Transverse colon (tissue), 4 donors: ENCODE data around the gene TRAT1. TPM values are rescaled to one million over a fixed set of nuclear protein-coding genes. Genes with fewer than 3 reads are reported as not detected.

Source experiments
- DNase-seq: peaks from one replicate; pipeline ENCODE4 v3.0.0-alpha.2; 2019
- H3K27ac ChIP-seq, 4 donors: fragments of 200-600 bp; sonication (generic); 2 replicates each; pipeline ENCODE4 v1.5.1; 2016 to 2018; ENCODE audit warnings: inconsistent platforms in 4 of 4
- H3K27me3 ChIP-seq: fragments of 200-600 bp; sonication (generic); 2 replicates; pipeline ENCODE4 v1.5.1; 2017; ENCODE audit warnings: inconsistent platforms
- H3K36me3 ChIP-seq, 4 donors: fragments of 200-600 bp; sonication (generic); 2 replicates each; pipeline ENCODE4 v1.5.1; 2017 to 2019; ENCODE audit warnings: inconsistent platforms in 4 of 4
- H3K4me1 ChIP-seq, 4 donors: fragments of 200-600 bp; sonication (generic); 2 replicates each; pipeline ENCODE4 v1.5.1; 2017 to 2020; ENCODE audit warnings: inconsistent platforms in 4 of 4
- H3K4me3 ChIP-seq, 4 donors: fragments of 200-600 bp; sonication (generic); 1 replicate in 1 of 4; 2 replicates in 3 of 4; pipeline versions ENCODE4 v1.5.1 to v1.6.1; 2017 to 2019; ENCODE audit warnings: inconsistent platforms in 4 of 4
- H3K9me3 ChIP-seq, 2 donors: fragments of 200-600 bp; sonication (generic); 2 replicates each; pipeline ENCODE4 v1.5.1; 2017 to 2019; ENCODE audit warnings: inconsistent platforms in 2 of 2
- EP300 ChIP-seq: sonication (generic); formaldehyde crosslinking; IDR thresholded peaks from one replicate; pipeline ENCODE4 v1.6.1; 2017; ENCODE audit warnings: antibody characterized with exemption, low read depth
- POLR2A ChIP-seq: fragments of 450-650 bp; IDR thresholded peaks from one replicate; pipeline ENCODE4 v1.6.1; 2016; ENCODE audit warnings: antibody characterized with exemption, mild to moderate bottlenecking, moderate library complexity
- POLR2AphosphoS5 ChIP-seq, 3 donors: sonication (generic); formaldehyde crosslinking; IDR thresholded peaks; one replicate each; pipeline ENCODE4 v1.6.1; 2016; ENCODE audit warnings: antibody characterized with exemption in 3 of 3
- WGBS, 2 donors: methylation state at CpG; one replicate each; pipeline ENCODE4 v1.1.5; 2018; ENCODE audit warnings: low coverage in 1 of 2; 5-methylcytosine and 5-hydroxymethylcytosine counted together
- in situ Hi-C, 4 donors: fragments of 200-750 bp; cut with MboI; loops; one replicate each; pipeline versions ENCODE4 v1.15.0 to v1.15.1; 2017; ENCODE audit warnings: low sequenced_read_pairs in 3 of 4, low pct_ligation_motif_present in 1 of 4, low pct_unique_long_range_greater_than_20kb in 1 of 4
- intact Hi-C: fragments of 100-400 bp; cut with DNase I; formaldehyde crosslinking; loops from one replicate; pipeline ENCODE4 v1.15.1; 2023; ENCODE audit warnings: low total_unique reads
- total RNA-seq, 4 donors: library from RNA; depleted of rRNA; stranded (reverse); fragments of >200 nt; gene quantifications; one replicate each; pipeline ENCODE4 v1.1.0, GENCODE V29; 2016
- TF ChIP-seq, protein P1 (sequence below), 5 experiments: fragments of 200-600 bp in 3 of 5; fragments of 450-650 bp in 2 of 5; sonication (generic) in 3 of 5; IDR thresholded peaks; 1 replicate in 2 of 5; 2 replicates in 3 of 5; pipeline ENCODE4 v1.5.1; 2016 to 2017; ENCODE audit warnings: antibody characterized with exemption in 5 of 5, inconsistent platforms in 3 of 5, mild to moderate bottlenecking in 2 of 5, moderate library complexity in 1 of 5

The TRAT1 gene
- total RNA-seq, 4 donors from 2014 or later: 0.41 to 2.2 (median 1.1) TPM; not detected in 1

DNA sequence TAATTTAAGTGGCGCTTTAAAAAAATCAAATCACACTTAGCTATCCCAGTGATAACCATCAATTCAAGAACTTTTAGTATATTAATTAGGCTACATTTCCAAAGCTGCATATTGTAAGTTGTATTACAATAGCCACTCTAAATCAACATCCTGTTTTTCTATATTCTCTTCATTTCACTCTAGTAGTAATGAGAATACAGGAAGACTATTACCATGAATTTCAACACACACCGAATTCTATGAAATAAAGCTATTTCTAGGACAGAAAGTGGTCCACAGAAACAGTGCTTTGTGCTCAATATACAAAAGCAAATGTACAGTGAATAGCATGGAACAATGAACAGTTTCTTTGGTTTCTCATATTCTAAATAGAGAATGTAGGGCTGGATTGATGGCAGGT lies 24.6 kb downstream of the TRAT1 start:
- Histone ChIP-seq H3K4me3 (no peak overlapping the region), H3K36me3 (no peaks in the 10 kb centered on the region), H3K4me1 (no peaks in the 10 kb centered on the region), H3K27ac (no peak overlapping the region), H3K27me3 (no peaks in the 10 kb centered on the region), H3K9me3 (no peaks in the 10 kb centered on the region)
- 82 to 88% methylated on average over 2 of the region's 2 CpGs for WGBS, 2 donors
- intact Hi-C loops: no loop called here
- in situ Hi-C loops: no loop called here
- TF ChIP-seq POLR2AphosphoS5 (IDR thresholded peaks at IDR 0.05) (no peak), POLR2A (no peak)
- no peak for DNase-seq

DNA sequence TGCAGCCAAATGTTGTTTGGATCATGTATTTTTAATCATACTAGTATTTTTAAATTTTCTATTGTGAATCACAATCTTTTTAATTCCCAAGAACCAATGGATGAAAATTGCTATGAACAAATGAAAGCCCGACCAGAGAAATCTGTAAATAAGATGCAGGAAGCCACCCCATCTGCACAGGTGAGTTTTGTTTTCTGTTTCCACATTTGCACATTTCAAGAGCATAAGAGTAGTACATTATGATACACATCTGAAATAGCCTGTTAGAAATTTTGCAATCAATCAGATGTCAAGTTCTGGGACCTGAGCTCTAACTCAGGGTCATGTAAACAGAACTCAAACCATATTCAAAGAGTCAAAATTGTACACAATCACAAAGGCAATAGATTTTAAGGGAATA lies 26.5 kb downstream of the TRAT1 start:
- intact Hi-C loops: no loop called here
- H3K27ac ChIP-seq: no peak overlapping the region
- 84 to 100% methylated on average over 1 of the region's 1 CpG for WGBS, 2 donors
- H3K4me1 ChIP-seq: no peaks in the 10 kb centered on the region
- no peaks in the 10 kb centered on the region for H3K27me3 ChIP-seq
- no peaks in the 10 kb centered on the region for H3K9me3 ChIP-seq
- DNase-seq: no peak
- H3K36me3 ChIP-seq: no peaks in the 10 kb centered on the region
- in situ Hi-C loops: no loop called here
- TF ChIP-seq POLR2AphosphoS5 (IDR thresholded peaks at IDR 0.05): no peak
- no peak overlapping the region for H3K4me3 ChIP-seq

DNA sequence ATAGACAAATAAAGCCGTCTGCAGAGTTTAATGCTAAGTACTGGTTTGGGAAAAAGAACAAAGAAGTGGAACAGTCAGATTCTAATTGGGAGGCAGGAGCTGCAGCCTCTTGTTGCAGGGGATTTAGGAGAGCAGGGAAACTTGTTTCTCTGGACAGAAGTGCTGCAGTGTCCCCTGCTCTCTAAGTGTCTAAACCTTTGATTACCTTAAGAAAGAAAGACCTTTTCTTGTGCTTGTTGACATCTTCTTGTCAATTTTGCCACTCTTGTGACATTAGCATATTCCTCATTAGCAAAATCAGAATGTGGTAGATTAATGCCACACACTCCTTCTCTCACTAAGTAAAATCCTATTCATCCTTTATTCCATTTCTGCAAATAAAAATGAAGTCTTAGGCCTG lies 38.8 kb downstream of the TRAT1 start:
- in situ Hi-C loops: no loop called here
- H3K27ac ChIP-seq: no peak overlapping the region
- H3K27me3 ChIP-seq: no peaks in the 10 kb centered on the region
- no peaks in the 10 kb centered on the region for H3K4me1 ChIP-seq
- no peak for DNase-seq
- no peaks in the 10 kb centered on the region for H3K36me3 ChIP-seq
- 43 to 68% methylated on average over 1 of the region's 1 CpG for WGBS, 2 donors
- no peak overlapping the region for H3K4me3 ChIP-seq
- TF ChIP-seq EP300: no peak
- intact Hi-C loops: no loop called here
- H3K9me3 ChIP-seq: peaks cover 0 to 4% of the 10 kb centered on the region in 2 donors

DNA sequence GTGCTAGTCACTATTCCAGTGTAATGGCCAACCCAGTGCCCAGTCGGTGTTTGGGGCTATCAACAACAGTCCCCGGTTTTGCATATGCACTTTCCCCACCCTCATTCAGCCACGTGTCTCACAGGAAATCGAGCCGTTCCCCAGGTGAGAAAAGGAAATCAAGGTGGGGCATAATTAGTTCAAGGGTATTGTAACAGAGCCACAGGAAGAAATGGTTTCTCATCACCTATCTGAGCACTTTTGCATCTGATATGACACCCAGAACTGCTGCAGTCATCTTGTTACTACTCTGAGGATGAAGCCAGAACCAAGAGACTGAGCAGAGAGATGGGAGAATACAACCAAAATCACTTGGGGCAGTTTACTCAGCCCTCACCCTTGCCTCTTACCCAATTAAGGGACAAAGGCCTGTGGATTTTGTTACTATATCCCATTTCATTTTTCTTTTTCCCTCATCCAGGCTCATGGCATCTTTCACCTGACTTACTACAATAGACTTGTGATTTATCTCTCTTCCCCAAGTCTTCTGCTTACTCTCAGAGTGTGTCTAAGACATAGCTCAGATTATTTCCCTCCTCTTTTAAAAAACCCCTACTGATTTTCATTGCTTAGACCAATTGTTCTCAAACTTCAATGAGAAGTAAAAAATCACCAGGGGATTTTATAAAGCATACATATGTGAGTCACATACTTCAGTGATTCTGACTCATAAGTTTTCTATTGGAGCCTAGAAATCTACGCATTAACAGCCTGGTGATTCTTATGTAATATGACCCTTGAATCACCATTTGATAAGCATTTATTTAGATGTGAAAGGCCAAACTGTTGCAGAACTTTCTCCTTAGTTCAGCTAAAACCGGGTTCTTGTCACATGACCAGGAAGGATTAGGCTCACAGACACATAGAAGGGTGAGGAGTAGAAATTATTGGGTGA lies 40.5 kb downstream of the TRAT1 start:
- DNase-seq: no peak
- Histone ChIP-seq H3K27me3 (no peaks in the 10 kb centered on the region), H3K9me3 (peaks cover 0 to 4% of the 10 kb centered on the region in 2 donors), H3K27ac (no peak overlapping the region), H3K4me1 (no peaks in the 10 kb centered on the region), H3K4me3 (no peak overlapping the region), H3K36me3 (no peaks in the 10 kb centered on the region)
- intact Hi-C loops (no loop called here), in situ Hi-C loops (no loop called here)
- 49 to 56% methylated on average over 7 of the region's 7 CpGs for WGBS, 2 donors
- TF ChIP-seq EP300 (no peak), POLR2AphosphoS5 (IDR thresholded peaks at IDR 0.05) (no peak)
- TF ChIP-seq, protein P1, sequence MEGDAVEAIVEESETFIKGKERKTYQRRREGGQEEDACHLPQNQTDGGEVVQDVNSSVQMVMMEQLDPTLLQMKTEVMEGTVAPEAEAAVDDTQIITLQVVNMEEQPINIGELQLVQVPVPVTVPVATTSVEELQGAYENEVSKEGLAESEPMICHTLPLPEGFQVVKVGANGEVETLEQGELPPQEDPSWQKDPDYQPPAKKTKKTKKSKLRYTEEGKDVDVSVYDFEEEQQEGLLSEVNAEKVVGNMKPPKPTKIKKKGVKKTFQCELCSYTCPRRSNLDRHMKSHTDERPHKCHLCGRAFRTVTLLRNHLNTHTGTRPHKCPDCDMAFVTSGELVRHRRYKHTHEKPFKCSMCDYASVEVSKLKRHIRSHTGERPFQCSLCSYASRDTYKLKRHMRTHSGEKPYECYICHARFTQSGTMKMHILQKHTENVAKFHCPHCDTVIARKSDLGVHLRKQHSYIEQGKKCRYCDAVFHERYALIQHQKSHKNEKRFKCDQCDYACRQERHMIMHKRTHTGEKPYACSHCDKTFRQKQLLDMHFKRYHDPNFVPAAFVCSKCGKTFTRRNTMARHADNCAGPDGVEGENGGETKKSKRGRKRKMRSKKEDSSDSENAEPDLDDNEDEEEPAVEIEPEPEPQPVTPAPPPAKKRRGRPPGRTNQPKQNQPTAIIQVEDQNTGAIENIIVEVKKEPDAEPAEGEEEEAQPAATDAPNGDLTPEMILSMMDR (IDR thresholded peaks at IDR 0.05): no peak

DNA sequence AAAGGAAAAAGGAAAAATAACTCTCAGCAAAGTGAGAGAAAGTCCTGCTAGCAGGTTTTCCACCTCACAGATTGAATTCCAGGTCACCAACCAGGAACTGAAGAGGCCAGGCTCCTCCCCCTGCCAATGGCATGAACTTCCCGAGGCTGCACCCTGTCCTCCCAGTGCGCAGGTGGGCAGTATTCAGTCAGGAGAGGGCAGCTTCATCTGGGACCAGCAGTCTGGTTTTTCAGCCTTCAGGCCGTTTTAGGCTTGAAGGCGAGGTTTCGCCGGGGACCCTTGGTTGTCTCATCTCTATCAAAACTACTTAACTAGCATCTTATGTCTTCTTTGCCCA lies 41.2 kb downstream of the TRAT1 start:
- intact Hi-C loops: no loop called here
- DNase-seq: no peak
- Histone ChIP-seq H3K36me3 (no peaks in the 10 kb centered on the region), H3K27me3 (no peaks in the 10 kb centered on the region), H3K4me1 (no peaks in the 10 kb centered on the region), H3K9me3 (peaks cover 0 to 4% of the 10 kb centered on the region in 2 donors), H3K4me3 (no peak overlapping the region), H3K27ac (no peak overlapping the region)
- 80 to 91% methylated on average over 2 to 6 of the region's 6 CpGs for WGBS, 2 donors
- in situ Hi-C loops: no loop called here
- TF ChIP-seq, protein P1 (IDR thresholded peaks at IDR 0.05): no peak
- TF ChIP-seq POLR2AphosphoS5 (IDR thresholded peaks at IDR 0.05): no peak
- TF ChIP-seq POLR2A: no peak
- TF ChIP-seq EP300: no peak
